ENCODE data around the gene OR6B2. TPM values are rescaled to one million over a fixed set of nuclear protein-coding genes. Genes with fewer than 3 reads are reported as not detected.

Gene OR6B2
- total RNA-seq, 4 donors from 2014 or later: not detected

DNA sequence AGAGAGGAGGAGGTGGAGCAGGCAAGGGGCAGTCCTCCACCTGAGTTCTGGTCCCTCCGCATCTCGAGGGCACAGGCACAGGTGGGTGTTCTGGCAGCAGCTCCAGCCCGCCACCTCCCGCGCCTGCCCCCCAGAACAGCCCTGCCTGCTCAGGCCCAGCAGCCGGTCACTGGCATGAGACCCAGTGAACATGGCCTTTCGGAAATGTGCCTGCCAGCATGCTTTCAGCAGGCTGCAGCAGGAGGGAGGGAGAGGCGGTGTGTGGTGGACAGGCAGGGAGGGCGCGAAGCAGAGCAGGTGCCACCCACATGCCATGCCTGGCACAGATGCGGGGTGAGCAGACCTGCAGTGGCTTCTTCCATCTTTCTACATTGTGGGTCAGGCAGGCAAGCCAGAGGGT lies 26.4 kb upstream of the OR6B2 start:
- Histone ChIP-seq H3K4me3 (no peak overlapping the region), H3K9me3 (no peaks in the 10 kb centered on the region), H3K36me3 (no peaks in the 10 kb centered on the region), H3K4me1 (no peaks in the 10 kb centered on the region), H3K27ac (no peak overlapping the region), H3K27me3 (peaks cover 77% of the 10 kb centered on the region)
- TF ChIP-seq EP300 (IDR thresholded peaks at IDR 0.05) (no peak), POLR2AphosphoS5 (IDR thresholded peaks at IDR 0.05) (no peak), POLR2A (IDR thresholded peaks at IDR 0.05) (no peak), CTCF (IDR thresholded peaks at IDR 0.05) (no peak)
- 73% methylated on average over 2 of the region's 11 CpGs; no CpG with 5 or more reads in 1 of the 2 donors for WGBS, 2 donors (ENCODE audit: low coverage in 1 of 2)
- no peak for ATAC-seq

DNA sequence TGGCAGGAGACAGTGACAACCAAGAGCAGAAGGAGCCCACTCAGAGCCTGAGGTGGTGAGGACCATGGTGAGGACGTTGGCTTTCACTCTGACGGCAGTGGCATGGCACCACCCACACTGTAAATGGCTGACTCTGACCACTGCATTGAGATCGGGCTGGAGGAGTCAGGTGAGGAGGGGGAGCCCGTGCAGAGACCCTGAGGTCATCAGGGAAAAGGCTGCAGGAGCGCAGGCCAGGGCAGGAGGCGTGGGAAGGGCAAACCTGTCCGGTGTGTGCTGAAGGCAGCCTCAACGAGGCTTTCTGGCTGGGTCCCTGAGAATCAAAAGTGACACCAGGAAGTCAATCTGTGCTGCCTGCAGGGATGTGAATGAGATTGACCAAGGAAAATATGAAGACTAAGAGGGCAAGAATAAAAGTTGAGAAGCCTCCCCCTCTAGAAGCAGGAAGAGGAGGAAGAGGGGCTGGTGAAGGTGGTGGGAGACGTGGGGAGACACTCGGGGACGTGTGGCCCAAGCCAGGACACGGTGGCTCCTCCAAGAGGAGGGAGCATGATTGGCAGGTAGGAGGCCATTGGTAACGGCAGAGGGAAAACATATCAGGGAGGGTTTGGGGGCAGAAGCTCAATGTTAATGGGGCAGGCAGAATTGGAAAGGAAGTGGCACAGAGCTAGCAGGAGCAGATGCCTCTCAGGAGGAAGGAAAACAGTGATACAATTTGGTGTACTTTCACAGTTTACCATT lies 25.1 kb upstream of the OR6B2 start:
- Histone ChIP-seq H3K4me1 (no peaks in the 10 kb centered on the region), H3K27ac (no peak overlapping the region), H3K27me3 (peaks cover 85% of the 10 kb centered on the region), H3K9me3 (no peaks in the 10 kb centered on the region), H3K36me3 (no peaks in the 10 kb centered on the region), H3K4me3 (no peak overlapping the region)
- WGBS, 2 donors (ENCODE audit: low coverage in 1 of 2): 41 to 52% methylated on average over 5 to 12 of the region's 13 CpGs
- TF ChIP-seq POLR2A (IDR thresholded peaks at IDR 0.05) (no peak), POLR2AphosphoS5 (IDR thresholded peaks at IDR 0.05) (no peak), CTCF (IDR thresholded peaks at IDR 0.05) (no peak), EP300 (IDR thresholded peaks at IDR 0.05) (no peak)
- ATAC-seq: no peak

DNA sequence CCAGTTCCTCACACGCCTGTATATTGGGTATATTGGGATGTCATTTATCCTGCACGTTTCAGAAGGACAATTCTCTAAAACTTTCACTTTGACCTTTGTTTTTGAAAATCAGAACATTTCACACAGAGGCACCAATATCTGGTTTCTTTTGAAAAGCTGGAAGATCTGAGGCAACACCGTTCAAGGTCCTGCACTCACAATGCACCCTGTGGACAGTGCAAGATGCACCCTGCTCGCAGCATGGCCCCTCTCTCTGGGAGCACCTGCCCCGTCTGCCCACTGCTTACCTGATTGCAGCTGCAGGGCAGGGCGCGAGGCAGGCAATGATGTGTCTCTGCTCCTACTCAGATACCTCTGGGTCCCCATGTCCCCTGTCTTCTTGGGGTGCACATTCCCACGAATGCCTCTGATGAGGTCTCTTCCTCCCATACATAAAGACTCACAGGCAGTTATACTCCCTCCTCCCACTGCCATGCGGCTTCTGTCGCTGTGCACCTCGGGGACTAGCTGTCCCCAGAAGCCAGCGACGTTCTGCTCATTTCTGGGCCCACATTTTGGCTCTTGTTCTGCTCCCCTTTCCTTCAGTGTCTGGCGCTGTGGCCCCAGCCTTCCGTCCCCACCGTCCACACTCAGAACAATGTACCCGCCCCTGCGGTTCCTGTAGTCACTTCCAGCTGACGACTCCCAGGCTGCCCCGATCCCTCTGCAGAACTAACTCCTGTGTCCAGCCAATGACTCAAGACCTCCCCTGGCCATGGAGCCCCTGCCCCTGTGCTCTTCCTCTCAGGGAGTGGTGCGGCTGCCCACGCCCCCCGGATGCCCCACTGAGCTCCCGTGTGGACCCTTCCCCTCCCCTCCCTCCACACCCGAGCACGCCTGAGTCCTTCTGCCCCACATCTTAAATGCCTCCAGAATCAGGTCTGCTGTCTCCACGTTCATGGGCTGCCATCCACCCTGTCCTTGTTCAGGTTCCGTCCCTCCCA lies 23.2 kb upstream of the OR6B2 start, which contains the start of gene OR6B3:
Gene OR6B3 (minus strand): TSS at position 349 of the 983 bp plus-strand sequence.
- 48 to 54% methylated on average over 8 to 27 of the region's 28 CpGs for WGBS, 2 donors (ENCODE audit: low coverage in 1 of 2)
- H3K4me3 ChIP-seq: no peak within 1 kb of the TSS
- H3K4me1 ChIP-seq: no peaks in the 10 kb centered on the region
- TF ChIP-seq POLR2AphosphoS5 (IDR thresholded peaks at IDR 0.05) (no peak), CTCF (IDR thresholded peaks at IDR 0.05) (no peak), POLR2A (IDR thresholded peaks at IDR 0.05) (no peak), EP300 (IDR thresholded peaks at IDR 0.05) (no peak)
- no peaks in the 10 kb centered on the region for H3K9me3 ChIP-seq
- H3K27ac ChIP-seq: no peak within 1 kb of the TSS
- no peaks in the 10 kb centered on the region for H3K36me3 ChIP-seq
- peaks cover 89% of the 10 kb centered on the region for H3K27me3 ChIP-seq
- ATAC-seq: no peak

DNA sequence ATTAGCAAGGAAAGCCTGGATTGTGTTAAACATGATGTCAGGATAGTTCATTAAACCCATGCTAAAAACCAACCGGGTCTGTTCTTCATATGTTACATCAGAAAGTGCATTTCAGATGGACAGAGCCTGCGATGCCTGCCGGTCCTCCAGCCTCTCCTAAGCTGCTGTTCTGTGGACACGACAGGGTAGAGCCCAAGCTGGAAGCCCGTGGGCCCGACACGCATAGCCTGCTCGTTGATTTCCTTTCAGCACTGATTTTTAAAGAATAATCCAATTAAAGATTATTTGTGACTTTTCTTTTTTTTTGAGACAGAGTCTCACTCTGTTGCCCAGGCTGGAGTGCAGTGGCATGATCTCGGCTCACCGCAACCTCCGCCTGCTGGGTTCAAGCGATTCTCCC lies 22.3 kb upstream of the OR6B2 start:
- WGBS, 2 donors (ENCODE audit: low coverage in 1 of 2): 55 to 56% methylated on average over 5 to 8 of the region's 12 CpGs
- no peak for ATAC-seq
- Histone ChIP-seq H3K27me3 (peaks cover 86% of the 10 kb centered on the region), H3K36me3 (no peaks in the 10 kb centered on the region), H3K4me3 (no peak overlapping the region), H3K4me1 (no peaks in the 10 kb centered on the region), H3K27ac (no peak overlapping the region), H3K9me3 (no peaks in the 10 kb centered on the region)
- no peak for TF ChIP-seq CTCF (IDR thresholded peaks at IDR 0.05)
- no peak for TF ChIP-seq POLR2AphosphoS5 (IDR thresholded peaks at IDR 0.05)
- no peak for TF ChIP-seq POLR2A (IDR thresholded peaks at IDR 0.05)
- no peak for TF ChIP-seq EP300 (IDR thresholded peaks at IDR 0.05)

Measured in gastroesophageal sphincter (tissue), 4 donors.